Measurements from ENCODE around the gene WAPL.

The WAPL gene

DNA sequence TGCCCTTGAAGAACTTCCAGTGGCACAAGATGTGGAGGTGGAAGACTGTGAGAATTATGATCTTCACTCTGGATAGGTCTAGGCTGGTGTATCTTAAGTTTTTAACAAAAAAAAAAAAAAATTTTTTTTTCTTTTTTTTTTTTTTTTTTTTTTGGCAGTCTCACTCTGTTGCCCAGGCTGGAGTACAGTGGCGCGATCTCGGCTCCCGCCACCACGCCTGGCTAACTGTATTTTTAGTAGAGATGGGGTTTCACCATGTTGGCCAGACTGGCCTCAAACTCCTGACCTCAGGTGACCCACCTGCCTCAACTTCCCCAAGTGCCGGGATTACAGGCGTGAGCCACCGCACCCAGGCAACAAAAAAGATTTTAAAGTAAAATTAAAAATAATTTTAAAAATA, 37.9 kb downstream of the WAPL start:
- Histone ChIP-seq H3K27me3 (ENCODE audit: control insufficient read depth in 5 of 5, insufficient read depth in 4 of 5, low read length in 5 of 5) (no peaks in the 10 kb centered on the region), H3K9me3 (ENCODE audit: control insufficient read depth in 5 of 5, low read length in 5 of 5) (no peaks in the 10 kb centered on the region), H3K4me1 (ENCODE audit: control insufficient read depth in 5 of 5, insufficient read depth in 5 of 5, low read length in 5 of 5) (no peaks in the 10 kb centered on the region), H3K27ac (ENCODE audit: low read depth, low read length) (no peak overlapping the region), H3K36me3 (ENCODE audit: control insufficient read depth in 5 of 5, insufficient read depth in 5 of 5, low read length in 5 of 5) (peaks cover 22 to 38% (median 33%) of the 10 kb centered on the region in 5 donors), H3K9ac (ENCODE audit: low read length in 5 of 5) (no peak overlapping the region), H3K4me3 (ENCODE audit: low read depth in 1 of 5, low read length in 5 of 5) (no peak overlapping the region)

DNA sequence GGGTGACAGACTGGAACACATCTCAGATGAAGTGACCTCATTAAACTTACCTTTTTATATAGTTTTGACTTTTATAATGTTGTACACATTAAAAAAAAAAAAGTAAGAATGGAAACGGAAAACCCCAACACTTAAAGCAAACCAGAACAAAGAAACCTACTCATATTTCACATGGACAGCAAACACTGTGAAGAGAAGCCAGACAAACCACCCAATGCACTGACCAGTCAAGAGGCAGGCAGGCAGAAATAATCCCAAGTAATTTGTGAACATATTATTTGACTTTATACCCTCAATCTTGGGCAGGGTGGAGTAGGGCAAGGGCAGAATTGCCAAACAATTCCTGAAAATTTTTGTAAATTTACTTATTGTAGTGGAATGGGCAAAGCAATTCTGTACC, 39.8 kb downstream of the WAPL start:
- Histone ChIP-seq H3K4me1 (ENCODE audit: control insufficient read depth in 5 of 5, insufficient read depth in 5 of 5, low read length in 5 of 5) (no peaks in the 10 kb centered on the region), H3K36me3 (ENCODE audit: control insufficient read depth in 5 of 5, insufficient read depth in 5 of 5, low read length in 5 of 5) (peaks cover 17 to 33% (median 23%) of the 10 kb centered on the region in 5 donors), H3K27me3 (ENCODE audit: control insufficient read depth in 5 of 5, insufficient read depth in 4 of 5, low read length in 5 of 5) (no peaks in the 10 kb centered on the region), H3K9ac (ENCODE audit: low read length in 5 of 5) (no peak overlapping the region), H3K9me3 (ENCODE audit: control insufficient read depth in 5 of 5, low read length in 5 of 5) (no peaks in the 10 kb centered on the region), H3K4me3 (ENCODE audit: low read depth in 1 of 5, low read length in 5 of 5) (no peak overlapping the region), H3K27ac (ENCODE audit: low read depth, low read length) (no peak overlapping the region)

DNA sequence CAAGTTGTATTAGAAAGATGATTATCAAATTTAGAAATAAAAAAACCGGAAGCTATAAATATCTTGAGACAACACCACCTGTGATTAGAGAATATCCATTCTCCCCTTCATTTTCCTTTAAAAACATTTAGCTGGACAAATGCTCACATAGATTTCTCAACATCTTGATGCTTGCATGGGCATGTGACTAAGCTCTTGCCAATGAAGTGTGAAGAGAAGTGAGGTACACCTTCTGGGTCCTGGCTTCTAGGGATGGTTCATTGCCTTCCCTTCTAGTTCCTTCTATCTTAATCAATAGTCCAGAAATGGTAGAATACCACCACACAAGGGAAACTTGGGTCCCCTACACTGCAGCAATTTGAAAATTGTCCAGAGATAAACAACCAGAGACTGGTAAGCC, 41.0 kb downstream of the WAPL start:
- Histone ChIP-seq H3K27me3 (ENCODE audit: control insufficient read depth in 5 of 5, insufficient read depth in 4 of 5, low read length in 5 of 5) (no peaks in the 10 kb centered on the region), H3K9me3 (ENCODE audit: control insufficient read depth in 5 of 5, low read length in 5 of 5) (no peaks in the 10 kb centered on the region), H3K27ac (ENCODE audit: low read depth, low read length) (no peak overlapping the region), H3K9ac (ENCODE audit: low read length in 5 of 5) (no peak overlapping the region), H3K36me3 (ENCODE audit: control insufficient read depth in 5 of 5, insufficient read depth in 5 of 5, low read length in 5 of 5) (peaks cover 17 to 32% (median 23%) of the 10 kb centered on the region in 5 donors), H3K4me3 (ENCODE audit: low read depth in 1 of 5, low read length in 5 of 5) (no peak overlapping the region), H3K4me1 (ENCODE audit: control insufficient read depth in 5 of 5, insufficient read depth in 5 of 5, low read length in 5 of 5) (no peaks in the 10 kb centered on the region)

DNA sequence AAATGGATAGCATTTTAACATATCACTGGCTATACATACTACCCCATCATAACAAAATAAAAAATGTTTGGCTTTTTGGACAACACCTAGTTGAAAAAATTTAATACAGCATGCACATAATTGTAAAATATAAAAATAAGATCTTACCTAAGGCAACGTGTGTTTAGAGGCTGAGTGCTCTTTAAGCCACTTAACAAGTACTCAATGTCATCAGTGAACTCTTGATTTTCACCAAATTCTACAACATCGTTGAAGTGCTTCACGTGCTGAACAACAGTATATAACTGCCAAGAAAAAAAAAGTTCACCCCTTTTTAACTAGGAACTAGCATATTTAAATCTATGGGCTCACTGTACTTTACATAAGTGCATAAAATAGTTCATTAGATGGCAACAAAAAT, 49.5 kb downstream of the WAPL start:
- Histone ChIP-seq H3K9me3 (ENCODE audit: control insufficient read depth in 5 of 5, low read length in 5 of 5) (no peaks in the 10 kb centered on the region), H3K4me3 (ENCODE audit: low read depth in 1 of 5, low read length in 5 of 5) (no peak overlapping the region), H3K9ac (ENCODE audit: low read length in 5 of 5) (no peak overlapping the region), H3K27me3 (ENCODE audit: control insufficient read depth in 5 of 5, insufficient read depth in 4 of 5, low read length in 5 of 5) (no peaks in the 10 kb centered on the region), H3K27ac (ENCODE audit: low read depth, low read length) (no peak overlapping the region), H3K36me3 (ENCODE audit: control insufficient read depth in 5 of 5, insufficient read depth in 5 of 5, low read length in 5 of 5) (peaks cover 23 to 41% (median 35%) of the 10 kb centered on the region in 5 donors), H3K4me1 (ENCODE audit: control insufficient read depth in 5 of 5, insufficient read depth in 5 of 5, low read length in 5 of 5) (no peaks in the 10 kb centered on the region)

DNA sequence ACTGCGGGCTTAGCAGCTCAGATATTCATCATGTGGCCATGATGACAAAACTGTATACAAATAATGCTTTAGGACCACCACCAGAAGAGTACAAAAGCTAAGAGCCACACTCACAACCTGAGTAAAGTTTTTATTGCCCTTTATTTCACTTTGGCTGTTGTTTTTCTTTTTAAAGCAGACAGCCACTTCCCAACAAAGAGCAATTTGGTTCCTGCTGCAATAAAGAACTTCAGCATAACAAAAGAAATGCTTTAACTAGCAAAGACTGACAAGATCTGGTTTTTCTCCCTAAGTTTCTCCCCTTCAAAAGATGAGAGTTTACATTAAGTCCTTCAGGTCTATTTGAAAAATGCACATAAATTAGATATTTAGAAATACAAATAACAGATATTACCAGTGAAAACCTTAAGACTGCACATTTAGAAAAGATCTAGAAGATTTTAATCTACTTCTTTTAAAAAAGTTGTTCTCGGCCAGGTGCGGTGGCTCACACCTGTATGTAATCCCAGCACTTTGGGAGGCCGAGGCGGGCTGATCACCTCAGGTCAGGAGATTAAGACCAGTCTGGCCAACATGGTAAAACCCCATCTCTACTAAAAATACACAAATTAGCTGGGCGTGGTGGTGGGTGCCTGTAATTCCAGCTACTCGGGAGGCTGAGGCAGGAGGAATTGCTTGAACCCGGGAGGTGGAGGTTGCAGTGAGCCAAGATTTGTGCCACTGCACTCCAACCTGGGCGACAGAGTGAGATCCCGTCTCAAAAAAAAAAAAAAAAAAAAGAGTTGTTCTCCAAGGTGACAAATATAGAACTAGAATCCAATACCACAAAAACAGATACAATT, 59.4 kb downstream of the WAPL start:
- Histone ChIP-seq H3K4me3 (ENCODE audit: low read depth in 1 of 5, low read length in 5 of 5) (no peak overlapping the region), H3K27me3 (ENCODE audit: control insufficient read depth in 5 of 5, insufficient read depth in 4 of 5, low read length in 5 of 5) (no peaks in the 10 kb centered on the region), H3K9me3 (ENCODE audit: control insufficient read depth in 5 of 5, low read length in 5 of 5) (no peaks in the 10 kb centered on the region), H3K36me3 (ENCODE audit: control insufficient read depth in 5 of 5, insufficient read depth in 5 of 5, low read length in 5 of 5) (peaks cover 48 to 66% (median 62%) of the 10 kb centered on the region in 5 donors), H3K4me1 (ENCODE audit: control insufficient read depth in 5 of 5, insufficient read depth in 5 of 5, low read length in 5 of 5) (no peaks in the 10 kb centered on the region), H3K27ac (ENCODE audit: low read depth, low read length) (no peak overlapping the region), H3K9ac (ENCODE audit: low read length in 5 of 5) (no peak overlapping the region)

DNA sequence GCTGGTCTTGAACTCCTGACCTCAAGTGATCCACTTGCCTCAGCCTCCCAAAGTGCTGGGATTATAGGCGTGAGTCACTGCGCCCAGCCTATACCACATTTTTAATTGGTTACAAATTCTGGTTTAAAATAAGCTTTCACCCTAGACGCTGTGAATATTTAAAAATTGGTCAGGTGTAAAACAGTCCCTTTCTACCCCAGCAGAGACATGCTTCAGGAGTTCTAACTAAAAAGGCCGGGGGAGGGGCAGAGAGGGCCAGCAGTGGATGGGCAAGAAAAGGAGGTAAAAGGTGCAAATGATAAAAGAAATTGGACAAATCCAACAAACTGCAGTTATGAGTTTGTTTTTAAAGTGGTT, 70.0 kb downstream of the WAPL start:
- Histone ChIP-seq H3K9me3 (ENCODE audit: control insufficient read depth in 5 of 5, low read length in 5 of 5) (no peaks in the 10 kb centered on the region), H3K9ac (ENCODE audit: low read length in 5 of 5) (no peak overlapping the region), H3K36me3 (ENCODE audit: control insufficient read depth in 5 of 5, insufficient read depth in 5 of 5, low read length in 5 of 5) (peaks cover 31 to 56% (median 36%) of the 10 kb centered on the region in 5 donors), H3K27me3 (ENCODE audit: control insufficient read depth in 5 of 5, insufficient read depth in 4 of 5, low read length in 5 of 5) (no peaks in the 10 kb centered on the region), H3K4me3 (ENCODE audit: low read depth in 1 of 5, low read length in 5 of 5) (no peak overlapping the region), H3K27ac (ENCODE audit: low read depth, low read length) (no peak overlapping the region), H3K4me1 (ENCODE audit: control insufficient read depth in 5 of 5, insufficient read depth in 5 of 5, low read length in 5 of 5) (peaks cover 0 to 11% (median 0%) of the 10 kb centered on the region in 5 donors)

DNA sequence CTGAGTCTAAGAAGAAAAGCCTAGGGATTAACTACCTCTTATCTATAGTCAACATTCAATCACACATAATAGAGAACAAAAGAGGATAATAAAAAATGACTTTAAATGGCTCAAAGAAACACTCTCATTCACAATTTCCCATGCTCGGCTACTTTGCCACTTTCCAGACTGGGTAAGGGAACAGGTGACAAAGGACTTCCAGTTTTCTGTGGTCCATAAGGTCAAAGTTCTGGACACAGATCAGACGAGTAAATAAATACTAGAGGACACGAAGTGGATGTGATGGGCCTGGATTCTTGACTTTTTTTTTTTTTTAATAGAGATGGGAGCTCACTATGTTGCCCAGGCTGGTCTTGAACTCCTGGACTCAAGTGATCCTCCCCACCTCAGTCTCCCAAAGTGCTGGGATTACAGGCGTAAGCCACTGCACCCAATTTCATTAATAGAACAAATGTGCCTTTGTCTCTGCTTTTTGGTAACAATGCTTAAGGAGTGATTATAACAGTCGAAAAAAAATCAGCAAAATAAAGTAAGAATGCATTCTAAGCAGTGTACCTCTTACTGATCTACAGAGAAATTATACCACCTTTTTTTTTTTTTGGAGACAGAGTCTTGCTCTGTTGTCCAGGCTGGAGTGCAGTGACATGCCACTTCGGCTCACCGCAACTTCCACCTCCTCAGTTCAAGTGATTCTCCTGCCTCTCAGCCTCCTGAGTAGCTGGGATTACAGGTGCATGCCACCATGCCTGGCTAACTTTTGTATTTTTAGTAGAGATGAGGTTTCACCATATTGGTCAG, 70.6 kb downstream of the WAPL start:
- Histone ChIP-seq H3K9ac (ENCODE audit: low read length in 5 of 5) (peak overlapping the region in 1 of 5 donors; percentile 11), H3K36me3 (ENCODE audit: control insufficient read depth in 5 of 5, insufficient read depth in 5 of 5, low read length in 5 of 5) (peaks cover 25 to 51% (median 37%) of the 10 kb centered on the region in 5 donors), H3K27ac (ENCODE audit: low read depth, low read length) (no peak overlapping the region)

DNA sequence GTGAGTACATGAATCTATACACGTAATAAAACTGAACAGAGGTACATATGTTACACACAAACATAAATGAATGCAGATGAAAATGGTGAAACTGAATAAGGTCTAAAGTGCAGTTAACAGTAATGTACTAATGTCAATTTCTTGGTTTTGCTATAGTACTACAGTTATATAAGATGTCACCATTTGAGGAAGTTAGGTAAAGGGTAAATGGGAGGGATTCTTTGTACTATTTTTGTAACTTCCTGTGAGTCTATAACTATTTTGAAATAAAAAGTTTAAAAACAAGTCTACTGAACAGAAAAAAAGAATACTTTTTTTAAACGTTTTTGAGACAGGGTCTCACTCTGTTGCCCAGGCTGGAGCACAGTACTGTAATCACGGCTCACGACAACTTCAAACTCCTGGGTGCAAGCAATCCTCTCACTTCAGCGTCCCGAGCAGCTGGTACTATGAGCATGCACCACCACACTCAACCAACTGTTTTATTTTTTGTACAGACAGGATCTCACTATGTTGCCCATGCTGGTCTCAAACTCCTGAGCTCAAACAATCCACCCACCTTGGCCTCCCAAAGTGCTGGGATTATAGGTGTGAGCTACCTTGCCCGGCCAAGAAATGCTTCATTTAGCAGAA, 71.5 kb downstream of the WAPL start:
- Histone ChIP-seq H3K4me1 (ENCODE audit: control insufficient read depth in 5 of 5, insufficient read depth in 5 of 5, low read length in 5 of 5) (peaks cover 0 to 11% (median 0%) of the 10 kb centered on the region in 5 donors), H3K27me3 (ENCODE audit: control insufficient read depth in 5 of 5, insufficient read depth in 4 of 5, low read length in 5 of 5) (no peaks in the 10 kb centered on the region), H3K9me3 (ENCODE audit: control insufficient read depth in 5 of 5, low read length in 5 of 5) (no peaks in the 10 kb centered on the region), H3K9ac (ENCODE audit: low read length in 5 of 5) (no peak overlapping the region), H3K27ac (ENCODE audit: low read depth, low read length) (no peak overlapping the region), H3K4me3 (ENCODE audit: low read depth in 1 of 5, low read length in 5 of 5) (no peak overlapping the region), H3K36me3 (ENCODE audit: control insufficient read depth in 5 of 5, insufficient read depth in 5 of 5, low read length in 5 of 5) (peaks cover 23 to 58% (median 46%) of the 10 kb centered on the region in 5 donors)

More for the DNA sequence above, 70.6 kb downstream of the WAPL start:
- H3K27me3 ChIP-seq (ENCODE audit: control insufficient read depth in 5 of 5, insufficient read depth in 4 of 5, low read length in 5 of 5): no peaks in the 10 kb centered on the region
- no peak overlapping the region for H3K4me3 ChIP-seq (ENCODE audit: low read depth in 1 of 5, low read length in 5 of 5)
- H3K4me1 ChIP-seq (ENCODE audit: control insufficient read depth in 5 of 5, insufficient read depth in 5 of 5, low read length in 5 of 5): peaks cover 0 to 11% (median 0%) of the 10 kb centered on the region in 5 donors
- no peaks in the 10 kb centered on the region for H3K9me3 ChIP-seq (ENCODE audit: control insufficient read depth in 5 of 5, low read length in 5 of 5)

DNA sequence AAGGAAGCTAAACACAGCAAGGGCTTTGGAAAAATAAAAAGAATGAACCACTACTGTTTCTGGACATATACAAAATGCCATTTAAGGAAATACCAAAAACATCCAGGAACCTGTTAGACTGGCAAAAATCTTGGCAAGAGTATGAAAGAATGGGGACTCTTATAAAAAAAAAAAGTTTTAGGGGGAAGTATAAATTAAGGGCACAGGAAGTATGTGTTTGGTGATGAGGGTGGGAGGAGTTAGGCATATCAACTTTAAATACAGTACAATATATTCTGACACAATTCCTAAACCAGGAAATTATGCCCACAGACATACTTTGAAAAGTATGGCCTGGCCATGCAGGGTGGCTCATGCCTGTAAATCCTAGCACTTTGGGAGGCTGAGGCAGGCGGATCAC, 74.2 kb downstream of the WAPL start:
- H3K4me3 ChIP-seq (ENCODE audit: low read depth in 1 of 5, low read length in 5 of 5): no peak overlapping the region
- no peaks in the 10 kb centered on the region for H3K27me3 ChIP-seq (ENCODE audit: control insufficient read depth in 5 of 5, insufficient read depth in 4 of 5, low read length in 5 of 5)
- peaks cover 0 to 11% (median 0%) of the 10 kb centered on the region in 5 donors for H3K4me1 ChIP-seq (ENCODE audit: control insufficient read depth in 5 of 5, insufficient read depth in 5 of 5, low read length in 5 of 5)
- no peaks in the 10 kb centered on the region for H3K9me3 ChIP-seq (ENCODE audit: control insufficient read depth in 5 of 5, low read length in 5 of 5)
- H3K36me3 ChIP-seq (ENCODE audit: control insufficient read depth in 5 of 5, insufficient read depth in 5 of 5, low read length in 5 of 5): peaks cover 31 to 63% (median 44%) of the 10 kb centered on the region in 5 donors
- H3K27ac ChIP-seq (ENCODE audit: low read depth, low read length): peak overlapping the region; percentile 7
- H3K9ac ChIP-seq (ENCODE audit: low read length in 5 of 5): no peak overlapping the region

Measured in subcutaneous abdominal adipose tissue (tissue), 5 donors.